Stimulated activated naive B cell treated with anti-CD40 and anti-IgM and Interleukin-4, amounts not matched to agents 10 μg/mL and 1 μg/mL and 100 μg/mL, for 72 hours (primary cell): ENCODE data around the gene CCL24.
A peak's percentile ranks its signal among the peaks of the same experiment; 100 is the strongest.
"Not testable (repeated sequence)": the region's sequence is repeated elsewhere in the genome, so short reads cannot be mapped to it uniquely, and the experiment has no call there.

Experiments
- ATAC-seq, 2 donors: fragments of 150-1000 bp; cut with Tn5 transposase; replicated peaks; 2 replicates each; pipeline ENCODE4 v1.10.0; 2021; ENCODE audit warnings: moderate library complexity in 1 of 2
- DNase-seq: peaks from one replicate; pipeline ENCODE4 v3.0.0; 2021
- H3K27ac Mint-ChIP-seq: one replicate; pipeline ENCODE4 v1.8.0; 2022; ENCODE audit warnings: mild to moderate bottlenecking, mixed read lengths
- H3K27me3 Mint-ChIP-seq, 2 donors: one replicate each; pipeline ENCODE4 v1.8.0; 2022; ENCODE audit warnings: mixed read lengths in 2 of 2
- H3K36me3 Mint-ChIP-seq, 2 donors: one replicate each; pipeline ENCODE4 v1.8.0; 2022; ENCODE audit warnings: mixed read lengths in 2 of 2, mild to moderate bottlenecking in 1 of 2
- H3K4me1 Mint-ChIP-seq, 2 donors: one replicate each; pipeline ENCODE4 v1.8.0; 2022; ENCODE audit warnings: mixed read lengths in 2 of 2, mild to moderate bottlenecking in 1 of 2
- H3K4me3 Mint-ChIP-seq, 2 donors: one replicate each; pipeline ENCODE4 v1.8.0; 2022; ENCODE audit warnings: mild to moderate bottlenecking in 2 of 2, mixed read lengths in 2 of 2, moderate library complexity in 1 of 2
- H3K9me3 Mint-ChIP-seq, 2 donors: one replicate each; pipeline ENCODE4 v1.8.0; 2022; ENCODE audit warnings: mixed read lengths in 2 of 2, mild to moderate bottlenecking in 1 of 2

Gene CCL24

GRCh38 chr7:75813781-75814236 lies at the start of gene CCL24:
CCL24 (minus strand) TSS chr7:75813806; CDS start chr7:75813715, 91 bp downstream.
- Mint-ChIP-seq H3K4me3 (no peak within 1 kb of the TSS), H3K36me3 (no peaks in the 10 kb centered on the region), H3K27me3 (peaks cover 0 to 4% of the 10 kb centered on the region in 2 donors), H3K27ac (no peak within 1 kb of the TSS), H3K9me3 (no peaks in the 10 kb centered on the region), H3K4me1 (no peaks in the 10 kb centered on the region)
- no peak for ATAC-seq
- no peak for DNase-seq

- Mint-ChIP-seq H3K4me3 (no peak overlapping the region), H3K27me3 (peaks cover 20 to 34% of the 10 kb centered on the region in 2 donors), H3K27ac (no peak overlapping the region), H3K4me1 (peaks cover 4 to 6% of the 10 kb centered on the region in 2 donors), H3K9me3 (no peaks in the 10 kb centered on the region), H3K36me3 (no peaks in the 10 kb centered on the region)
- peak in 1 of 2 donors; percentile 25 for ATAC-seq
- no peak for DNase-seq
These were observed 48.0 kb upstream of the CCL24 start for GRCh38 chr7:75861636-75862035.

GRCh38 chr7:75858410-75858809 lies 44.8 kb upstream of the CCL24 start:
- no peaks in the 10 kb centered on the region for H3K4me1 Mint-ChIP-seq
- H3K27me3 Mint-ChIP-seq: peaks cover 6 to 10% of the 10 kb centered on the region in 2 donors
- no peak for ATAC-seq
- H3K4me3 Mint-ChIP-seq: no peak overlapping the region
- no peak overlapping the region for H3K27ac Mint-ChIP-seq
- H3K36me3 Mint-ChIP-seq: no peaks in the 10 kb centered on the region
- DNase-seq: no peak
- no peaks in the 10 kb centered on the region for H3K9me3 Mint-ChIP-seq

DNA sequence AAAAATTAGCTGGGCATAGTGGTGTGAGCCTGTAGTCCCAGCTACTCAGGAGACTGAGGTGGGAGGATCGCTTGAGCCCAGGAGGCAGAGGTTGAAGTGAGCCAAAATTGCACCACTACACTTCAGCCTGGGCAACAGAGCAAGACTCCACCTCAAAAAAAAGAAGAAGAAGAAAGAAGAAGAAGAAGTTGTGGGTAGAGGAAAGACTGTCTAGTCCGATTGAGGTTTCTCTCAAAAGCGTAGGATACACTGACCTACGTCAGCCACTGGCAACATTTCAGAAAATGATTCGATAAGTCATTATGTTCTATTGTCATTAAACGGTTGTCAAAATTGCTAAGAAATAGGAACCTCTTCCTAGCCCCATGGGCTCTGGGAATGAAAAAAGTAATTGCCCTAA lies 42.9 kb upstream of the CCL24 start:
- Mint-ChIP-seq H3K36me3 (no peaks in the 10 kb centered on the region), H3K4me3 (no peak overlapping the region), H3K9me3 (no peaks in the 10 kb centered on the region), H3K27me3 (peaks cover 2 to 6% of the 10 kb centered on the region in 2 donors), H3K27ac (no peak overlapping the region), H3K4me1 (no peaks in the 10 kb centered on the region)
- no peak for DNase-seq
- peak; percentile 77 for ATAC-seq

GRCh38 chr7:75854813-75855345 lies 41.3 kb upstream of the CCL24 start:
- not testable (repeated sequence) for H3K27ac Mint-ChIP-seq, H3K4me1 Mint-ChIP-seq, H3K4me3 Mint-ChIP-seq, H3K9me3 Mint-ChIP-seq, DNase-seq, H3K36me3 Mint-ChIP-seq, ATAC-seq, H3K27me3 Mint-ChIP-seq

DNA sequence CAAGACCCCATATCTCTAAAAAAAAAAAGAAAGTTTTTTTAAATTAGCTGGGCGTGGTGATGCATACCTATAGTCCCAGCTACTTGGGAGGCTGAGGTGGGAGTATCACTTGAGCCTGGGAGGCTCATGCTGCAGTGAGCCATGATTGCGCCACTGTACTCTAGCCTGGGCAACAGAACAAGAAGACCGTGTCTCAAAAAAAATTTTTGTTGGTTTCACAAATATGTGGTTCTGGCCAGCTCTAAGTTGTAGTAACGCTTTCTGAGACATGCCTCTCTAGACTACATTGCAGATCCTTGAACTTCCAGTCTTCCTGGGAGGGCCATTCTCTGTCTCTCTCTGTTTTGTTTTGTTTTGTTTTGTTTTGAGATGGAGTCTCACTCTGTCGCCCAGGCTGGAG lies 40.6 kb upstream of the CCL24 start:
- Mint-ChIP-seq H3K4me1 (no peaks in the 10 kb centered on the region), H3K9me3 (no peaks in the 10 kb centered on the region), H3K4me3 (no peak overlapping the region), H3K27ac (no peak overlapping the region), H3K36me3 (no peaks in the 10 kb centered on the region), H3K27me3 (peaks cover 0 to 6% of the 10 kb centered on the region in 2 donors)
- ATAC-seq: no peak
- DNase-seq: no peak

DNA sequence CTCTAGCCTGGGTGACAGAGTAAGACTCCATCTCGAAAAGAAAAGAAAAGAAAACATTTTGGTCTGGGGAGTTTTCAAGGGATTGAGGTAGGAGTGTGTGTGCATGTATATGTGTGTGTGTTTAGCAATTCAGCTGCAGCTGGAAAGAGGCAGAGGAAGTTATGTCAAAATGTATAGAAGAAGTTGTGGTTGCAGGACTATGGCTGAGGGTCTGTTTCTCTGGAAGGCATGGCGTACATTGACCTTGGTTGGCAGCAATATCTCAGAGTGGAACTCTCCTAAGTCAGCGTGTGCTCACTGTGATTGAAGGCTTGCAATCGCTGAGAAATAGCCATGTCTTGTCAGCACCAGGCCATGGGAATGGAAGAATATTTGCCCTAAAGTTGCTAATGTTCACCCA lies 36.6 kb upstream of the CCL24 start:
- ATAC-seq: no peak
- no peaks in the 10 kb centered on the region for H3K36me3 Mint-ChIP-seq
- H3K4me1 Mint-ChIP-seq: no peaks in the 10 kb centered on the region

DNA sequence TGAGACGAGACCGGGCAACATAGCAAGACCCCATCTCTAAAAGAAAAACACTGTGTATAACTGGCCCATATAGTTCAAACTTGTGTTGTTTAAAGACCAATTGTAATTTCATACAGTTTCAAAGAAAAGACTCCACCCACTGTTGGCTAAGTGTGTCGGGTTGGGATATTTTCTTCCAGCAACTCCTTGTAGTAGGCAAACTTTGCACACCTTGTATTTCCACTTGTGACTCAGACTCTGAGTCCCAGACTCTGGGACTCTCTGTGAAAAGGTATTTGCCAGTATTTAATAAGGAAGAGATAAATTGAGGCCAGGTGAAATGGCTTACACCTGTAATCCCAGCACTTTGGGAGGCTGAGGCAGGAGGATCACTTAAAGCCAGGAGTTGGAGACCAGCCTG lies 36.0 kb upstream of the CCL24 start:
- no peak overlapping the region for H3K27ac Mint-ChIP-seq
- ATAC-seq: no peak

More for the DNA sequence above, 36.6 kb upstream of the CCL24 start:
- H3K27me3 Mint-ChIP-seq: peaks cover 4 to 7% of the 10 kb centered on the region in 2 donors
- no peak overlapping the region for H3K27ac Mint-ChIP-seq
- H3K4me3 Mint-ChIP-seq: no peak overlapping the region
- H3K9me3 Mint-ChIP-seq: no peaks in the 10 kb centered on the region
- DNase-seq: no peak

DNA sequence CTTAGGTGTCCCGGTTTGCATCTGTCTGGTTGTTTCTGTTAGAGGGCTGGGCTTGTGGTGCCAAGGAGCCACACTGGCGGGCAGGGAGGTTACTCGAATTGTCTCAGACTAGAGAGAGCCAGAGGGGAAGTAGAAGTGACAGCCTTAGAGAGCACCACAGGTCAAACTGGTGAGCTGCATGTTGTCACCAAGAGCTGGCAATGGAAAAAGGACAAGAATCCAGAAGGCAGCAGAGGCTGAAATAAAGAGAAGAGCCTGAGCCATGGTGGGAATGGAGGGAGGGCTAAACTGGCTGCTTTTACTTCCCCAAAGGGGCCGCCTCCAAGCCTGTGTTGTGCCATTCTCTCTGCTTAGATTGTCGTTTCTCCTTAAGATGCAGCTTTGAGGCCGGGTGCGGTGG lies 34.1 kb upstream of the CCL24 start:
- H3K36me3 Mint-ChIP-seq: no peaks in the 10 kb centered on the region
- no peak overlapping the region for H3K4me3 Mint-ChIP-seq

More for the DNA sequence above, 36.0 kb upstream of the CCL24 start:
- Mint-ChIP-seq H3K9me3 (no peaks in the 10 kb centered on the region), H3K36me3 (no peaks in the 10 kb centered on the region), H3K4me1 (no peaks in the 10 kb centered on the region), H3K4me3 (no peak overlapping the region), H3K27me3 (peaks cover 4 to 7% of the 10 kb centered on the region in 2 donors)
- no peak for DNase-seq

GRCh38 chr7:75845132-75845531 lies 31.5 kb upstream of the CCL24 start:
- not testable (repeated sequence) for H3K27me3 Mint-ChIP-seq, H3K4me1 Mint-ChIP-seq, H3K9me3 Mint-ChIP-seq, ATAC-seq, H3K27ac Mint-ChIP-seq, DNase-seq, H3K36me3 Mint-ChIP-seq, H3K4me3 Mint-ChIP-seq

More for the DNA sequence above, 34.1 kb upstream of the CCL24 start:
- DNase-seq (no peak), ATAC-seq (no peak)
- H3K27me3 Mint-ChIP-seq: peaks cover 4 to 7% of the 10 kb centered on the region in 2 donors
- peaks cover 5% of the 10 kb centered on the region in 2 donors for H3K4me1 Mint-ChIP-seq
- no peak overlapping the region for H3K27ac Mint-ChIP-seq
- H3K9me3 Mint-ChIP-seq: no peaks in the 10 kb centered on the region

- no peak overlapping the region for H3K4me3 Mint-ChIP-seq
These were observed 30.6 kb upstream of the CCL24 start for GRCh38 chr7:75844158-75844557.

GRCh38 chr7:75843613-75844116 lies 30.1 kb upstream of the CCL24 start:
- Mint-ChIP-seq H3K4me1 (peaks cover 7 to 9% of the 10 kb centered on the region in 2 donors), H3K9me3 (no peaks in the 10 kb centered on the region), H3K36me3 (no peaks in the 10 kb centered on the region), H3K27ac (no peak overlapping the region), H3K4me3 (no peak overlapping the region), H3K27me3 (peaks cover 4 to 7% of the 10 kb centered on the region in 2 donors)
- ATAC-seq (no peak), DNase-seq (no peak)

More at GRCh38 chr7:75844158-75844557, 30.6 kb upstream of the CCL24 start:
- ATAC-seq: no peak
- Mint-ChIP-seq H3K36me3 (no peaks in the 10 kb centered on the region), H3K9me3 (no peaks in the 10 kb centered on the region), H3K27ac (no peak overlapping the region), H3K27me3 (peaks cover 4 to 7% of the 10 kb centered on the region in 2 donors), H3K4me1 (peaks cover 7 to 9% of the 10 kb centered on the region in 2 donors)
- DNase-seq: no peak

DNA sequence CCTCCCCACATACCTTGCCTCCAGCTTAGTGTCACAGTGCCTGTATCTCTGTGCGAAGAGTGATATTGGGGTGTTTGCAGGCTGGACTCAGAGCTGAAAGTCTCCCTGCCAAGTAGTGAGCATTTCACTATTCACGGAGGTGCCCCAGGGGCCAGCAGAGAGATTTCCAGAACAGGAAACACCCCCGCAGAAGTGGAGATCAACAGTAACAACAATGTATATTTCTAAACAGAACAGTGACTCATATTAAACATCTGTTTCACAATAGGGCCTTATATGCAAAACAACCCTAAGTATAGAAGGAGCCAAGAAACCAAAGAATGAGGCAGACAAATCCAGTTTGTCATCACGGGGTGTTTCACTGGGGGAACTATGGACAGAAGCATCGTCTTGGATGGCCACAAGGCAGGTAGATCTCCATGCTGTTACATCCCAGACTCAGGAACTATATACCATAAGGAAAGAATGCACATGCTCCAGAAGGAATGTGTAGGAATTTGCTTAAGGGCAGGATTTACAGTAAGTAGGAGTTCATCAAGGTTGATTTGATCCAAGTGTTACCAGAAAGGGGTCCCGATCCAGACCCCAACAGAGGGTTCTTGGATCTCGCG lies 29.3 kb upstream of the CCL24 start:
- Mint-ChIP-seq H3K9me3 (no peaks in the 10 kb centered on the region), H3K4me3 (no peak overlapping the region), H3K4me1 (peaks cover 7 to 9% of the 10 kb centered on the region in 2 donors), H3K27me3 (peaks cover 8 to 12% of the 10 kb centered on the region in 2 donors), H3K27ac (no peak overlapping the region), H3K36me3 (no peaks in the 10 kb centered on the region)
- ATAC-seq (peak; percentile 81 to 91), DNase-seq (no peak)

GRCh38 chr7:75840029-75840428 lies 26.4 kb upstream of the CCL24 start:
- ATAC-seq (no peak), DNase-seq (no peak)
- peaks cover 7 to 9% of the 10 kb centered on the region in 2 donors for H3K4me1 Mint-ChIP-seq
- H3K27ac Mint-ChIP-seq: no peak overlapping the region
- no peaks in the 10 kb centered on the region for H3K9me3 Mint-ChIP-seq
- H3K4me3 Mint-ChIP-seq: no peak overlapping the region
- H3K27me3 Mint-ChIP-seq: peaks cover 3 to 4% of the 10 kb centered on the region in 2 donors
- no peaks in the 10 kb centered on the region for H3K36me3 Mint-ChIP-seq

DNA sequence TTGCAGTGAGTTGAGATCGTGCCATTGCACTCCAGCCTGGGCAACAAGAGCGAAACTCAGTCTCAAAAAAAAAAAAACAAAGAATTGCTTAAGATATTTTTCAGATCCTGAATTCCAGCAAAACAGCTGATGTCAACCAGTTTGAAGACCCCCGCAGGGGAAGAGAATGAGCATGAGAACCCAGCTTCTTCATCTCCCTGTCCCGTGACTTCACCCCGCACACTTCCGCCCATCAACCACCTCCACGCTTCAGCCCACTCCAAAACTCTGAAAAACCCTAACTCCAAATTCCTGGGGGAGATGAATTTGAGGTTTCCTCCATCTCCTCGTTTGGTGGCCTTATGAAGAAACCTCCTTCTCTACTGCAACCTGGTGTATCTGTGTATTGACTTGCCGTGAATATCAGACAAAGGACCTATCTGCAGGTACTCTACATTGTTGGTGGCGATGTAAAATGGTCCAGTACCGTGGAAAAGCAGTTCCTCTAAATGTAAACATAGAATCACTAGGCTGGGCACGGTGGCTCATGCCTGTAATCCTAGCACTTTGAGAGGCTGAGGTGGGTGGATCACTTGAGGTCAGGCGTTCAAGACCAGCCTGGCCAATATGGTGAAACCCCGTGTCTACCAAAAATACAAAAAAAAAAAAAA lies 24.8 kb upstream of the CCL24 start:
- not testable (repeated sequence) for ATAC-seq, H3K27me3 Mint-ChIP-seq, H3K4me1 Mint-ChIP-seq, DNase-seq, H3K36me3 Mint-ChIP-seq, H3K9me3 Mint-ChIP-seq, H3K4me3 Mint-ChIP-seq
- peak overlapping the region; percentile 17 for H3K27ac Mint-ChIP-seq
